Measurements from ENCODE around the gene CELSR1. TPM values are rescaled to one million over a fixed set of nuclear protein-coding genes. Genes with fewer than 3 reads are reported as not detected.
A peak's percentile ranks its signal among the peaks of the same experiment; 100 is the strongest.

Gene CELSR1
- total and polyA plus RNA-seq, 2 of the 13 experiments (the other 11 are each of a cell fraction or from before 2014, with no cell fraction given), result 0.78 to 1.8 TPM

DNA sequence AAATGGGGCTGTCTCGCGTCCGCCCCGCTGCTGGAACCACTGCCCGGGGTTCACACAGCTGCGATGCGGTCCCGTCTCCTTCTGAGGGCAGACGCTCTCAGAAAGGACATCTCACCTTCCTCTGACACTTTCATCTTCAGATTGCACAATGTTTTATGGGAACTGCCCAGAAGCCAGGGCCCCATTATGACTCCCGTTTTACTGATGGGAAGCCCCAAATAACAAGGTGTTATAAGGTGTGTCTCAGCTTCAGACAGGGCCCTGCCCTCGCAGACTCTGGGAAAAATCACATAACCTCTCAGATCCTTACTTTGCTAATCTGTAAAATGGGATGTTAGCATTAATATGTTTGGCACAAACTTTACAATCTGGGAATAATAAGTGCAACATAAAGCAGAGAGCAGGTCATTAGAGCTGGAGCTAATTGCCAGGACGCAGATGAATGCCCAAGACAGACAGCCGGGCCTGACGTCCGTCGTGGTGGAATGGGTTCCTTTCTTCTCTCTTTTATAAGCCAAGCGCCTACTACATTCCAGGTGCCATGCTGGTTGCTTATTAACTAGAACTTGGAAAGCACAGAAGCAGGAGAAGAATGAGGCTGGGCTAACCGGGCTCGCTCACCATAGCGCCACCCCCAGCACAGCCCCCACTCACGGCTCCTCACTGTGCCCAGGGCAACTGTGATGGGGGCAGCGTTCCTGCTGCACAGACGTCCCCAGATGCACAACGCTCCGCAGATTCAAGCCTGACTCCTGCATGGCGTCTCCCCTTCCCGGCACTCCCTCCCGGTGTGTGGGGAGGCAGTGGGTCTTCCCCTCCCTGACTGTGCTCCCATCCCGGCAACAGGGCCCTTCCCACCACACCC is 158.1 kb downstream of the CELSR1 start (continued):
- TF ChIP-seq CBX5 (CRISPR knock-in tag; IDR thresholded peaks at IDR 0.05; ENCODE audit: borderline replicate concordance) (no peak), TMF1 (CRISPR knock-in tag; IDR thresholded peaks at IDR 0.05; ENCODE audit: low read depth) (no peak), MED13 (CRISPR knock-in tag; IDR thresholded peaks at IDR 0.05) (0 out of 2 replicates have a peak, but pooled peaks have one; percentile 42), ZFP90 (CRISPR knock-in tag; IDR thresholded peaks at IDR 0.05; ENCODE audit: borderline replicate concordance) (no peak), ZNF569 (CRISPR knock-in tag; IDR thresholded peaks at IDR 0.05; ENCODE audit: borderline replicate concordance) (no peak), TEAD3 (CRISPR knock-in tag; optimal IDR thresholded peaks at IDR 0.05; ENCODE audit: borderline replicate concordance) (peak; percentile 92), KMT2A (CRISPR knock-in tag; IDR thresholded peaks at IDR 0.05) (no peak), SOX6 (IDR thresholded peaks at IDR 0.05) (no peak), SOX6 (CRISPR knock-in tag; IDR thresholded peaks at IDR 0.05) (peak; percentile 67), SSRP1 (CRISPR knock-in tag; IDR thresholded peaks at IDR 0.05) (0 out of 2 replicates have a peak, but pooled peaks have one; percentile 35), ADNP (CRISPR knock-in tag; IDR thresholded peaks at IDR 0.05) (peak; percentile 61; the same call in 1 of the 2 replicates), ARNT2 (CRISPR knock-in tag; IDR thresholded peaks at IDR 0.05; ENCODE audit: low read depth) (no peak), ZFX (CRISPR knock-in tag; IDR thresholded peaks at IDR 0.05; ENCODE audit: low read depth) (peak; percentile 29; the same call in 1 of the 2 replicates), RBFOX2 (IDR thresholded peaks at IDR 0.05; ENCODE audit: low read depth, low read length) (no peak; the same call in 1 of the 2 replicates), GATAD2A (CRISPR knock-in tag; IDR thresholded peaks at IDR 0.05) (peak; percentile 8; the same call in 1 of the 2 replicates), ZNF253 (CRISPR knock-in tag; IDR thresholded peaks at IDR 0.05; ENCODE audit: borderline replicate concordance) (no peak)
- TF ChIP-seq, protein P1, sequence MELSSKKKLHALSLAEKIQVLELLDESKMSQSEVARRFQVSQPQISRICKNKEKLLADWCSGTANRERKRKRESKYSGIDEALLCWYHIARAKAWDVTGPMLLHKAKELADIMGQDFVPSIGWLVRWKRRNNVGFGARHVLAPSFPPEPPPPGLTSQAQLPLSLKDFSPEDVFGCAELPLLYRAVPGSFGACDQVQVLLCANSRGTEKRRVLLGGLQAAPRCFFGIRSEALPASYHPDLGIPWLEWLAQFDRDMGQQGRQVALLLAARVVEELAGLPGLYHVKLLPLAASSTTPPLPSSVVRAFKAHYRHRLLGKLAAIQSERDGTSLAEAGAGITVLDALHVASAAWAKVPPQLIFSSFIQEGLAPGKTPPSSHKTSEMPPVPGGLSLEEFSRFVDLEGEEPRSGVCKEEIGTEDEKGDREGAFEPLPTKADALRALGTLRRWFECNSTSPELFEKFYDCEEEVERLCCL (CRISPR knock-in tag; IDR thresholded peaks at IDR 0.05; ENCODE audit: borderline replicate concordance), result no peak
- TF ChIP-seq, protein P2, sequence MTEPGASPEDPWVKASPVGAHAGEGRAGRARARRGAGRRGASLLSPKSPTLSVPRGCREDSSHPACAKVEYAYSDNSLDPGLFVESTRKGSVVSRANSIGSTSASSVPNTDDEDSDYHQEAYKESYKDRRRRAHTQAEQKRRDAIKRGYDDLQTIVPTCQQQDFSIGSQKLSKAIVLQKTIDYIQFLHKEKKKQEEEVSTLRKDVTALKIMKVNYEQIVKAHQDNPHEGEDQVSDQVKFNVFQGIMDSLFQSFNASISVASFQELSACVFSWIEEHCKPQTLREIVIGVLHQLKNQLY (CRISPR knock-in tag; IDR thresholded peaks at IDR 0.05), result no peak
- TF ChIP-seq, protein P3, sequence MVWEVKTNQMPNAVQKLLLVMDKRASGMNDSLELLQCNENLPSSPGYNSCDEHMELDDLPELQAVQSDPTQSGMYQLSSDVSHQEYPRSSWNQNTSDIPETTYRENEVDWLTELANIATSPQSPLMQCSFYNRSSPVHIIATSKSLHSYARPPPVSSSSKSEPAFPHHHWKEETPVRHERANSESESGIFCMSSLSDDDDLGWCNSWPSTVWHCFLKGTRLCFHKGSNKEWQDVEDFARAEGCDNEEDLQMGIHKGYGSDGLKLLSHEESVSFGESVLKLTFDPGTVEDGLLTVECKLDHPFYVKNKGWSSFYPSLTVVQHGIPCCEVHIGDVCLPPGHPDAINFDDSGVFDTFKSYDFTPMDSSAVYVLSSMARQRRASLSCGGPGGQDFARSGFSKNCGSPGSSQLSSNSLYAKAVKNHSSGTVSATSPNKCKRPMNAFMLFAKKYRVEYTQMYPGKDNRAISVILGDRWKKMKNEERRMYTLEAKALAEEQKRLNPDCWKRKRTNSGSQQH (CRISPR knock-in tag; IDR thresholded peaks at IDR 0.05; ENCODE audit: low read depth), result no peak
- TF ChIP-seq, protein P4, sequence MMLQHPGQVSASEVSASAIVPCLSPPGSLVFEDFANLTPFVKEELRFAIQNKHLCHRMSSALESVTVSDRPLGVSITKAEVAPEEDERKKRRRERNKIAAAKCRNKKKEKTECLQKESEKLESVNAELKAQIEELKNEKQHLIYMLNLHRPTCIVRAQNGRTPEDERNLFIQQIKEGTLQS (CRISPR knock-in tag; IDR thresholded peaks at IDR 0.05), result no peak
- TF ChIP-seq, protein P5, sequence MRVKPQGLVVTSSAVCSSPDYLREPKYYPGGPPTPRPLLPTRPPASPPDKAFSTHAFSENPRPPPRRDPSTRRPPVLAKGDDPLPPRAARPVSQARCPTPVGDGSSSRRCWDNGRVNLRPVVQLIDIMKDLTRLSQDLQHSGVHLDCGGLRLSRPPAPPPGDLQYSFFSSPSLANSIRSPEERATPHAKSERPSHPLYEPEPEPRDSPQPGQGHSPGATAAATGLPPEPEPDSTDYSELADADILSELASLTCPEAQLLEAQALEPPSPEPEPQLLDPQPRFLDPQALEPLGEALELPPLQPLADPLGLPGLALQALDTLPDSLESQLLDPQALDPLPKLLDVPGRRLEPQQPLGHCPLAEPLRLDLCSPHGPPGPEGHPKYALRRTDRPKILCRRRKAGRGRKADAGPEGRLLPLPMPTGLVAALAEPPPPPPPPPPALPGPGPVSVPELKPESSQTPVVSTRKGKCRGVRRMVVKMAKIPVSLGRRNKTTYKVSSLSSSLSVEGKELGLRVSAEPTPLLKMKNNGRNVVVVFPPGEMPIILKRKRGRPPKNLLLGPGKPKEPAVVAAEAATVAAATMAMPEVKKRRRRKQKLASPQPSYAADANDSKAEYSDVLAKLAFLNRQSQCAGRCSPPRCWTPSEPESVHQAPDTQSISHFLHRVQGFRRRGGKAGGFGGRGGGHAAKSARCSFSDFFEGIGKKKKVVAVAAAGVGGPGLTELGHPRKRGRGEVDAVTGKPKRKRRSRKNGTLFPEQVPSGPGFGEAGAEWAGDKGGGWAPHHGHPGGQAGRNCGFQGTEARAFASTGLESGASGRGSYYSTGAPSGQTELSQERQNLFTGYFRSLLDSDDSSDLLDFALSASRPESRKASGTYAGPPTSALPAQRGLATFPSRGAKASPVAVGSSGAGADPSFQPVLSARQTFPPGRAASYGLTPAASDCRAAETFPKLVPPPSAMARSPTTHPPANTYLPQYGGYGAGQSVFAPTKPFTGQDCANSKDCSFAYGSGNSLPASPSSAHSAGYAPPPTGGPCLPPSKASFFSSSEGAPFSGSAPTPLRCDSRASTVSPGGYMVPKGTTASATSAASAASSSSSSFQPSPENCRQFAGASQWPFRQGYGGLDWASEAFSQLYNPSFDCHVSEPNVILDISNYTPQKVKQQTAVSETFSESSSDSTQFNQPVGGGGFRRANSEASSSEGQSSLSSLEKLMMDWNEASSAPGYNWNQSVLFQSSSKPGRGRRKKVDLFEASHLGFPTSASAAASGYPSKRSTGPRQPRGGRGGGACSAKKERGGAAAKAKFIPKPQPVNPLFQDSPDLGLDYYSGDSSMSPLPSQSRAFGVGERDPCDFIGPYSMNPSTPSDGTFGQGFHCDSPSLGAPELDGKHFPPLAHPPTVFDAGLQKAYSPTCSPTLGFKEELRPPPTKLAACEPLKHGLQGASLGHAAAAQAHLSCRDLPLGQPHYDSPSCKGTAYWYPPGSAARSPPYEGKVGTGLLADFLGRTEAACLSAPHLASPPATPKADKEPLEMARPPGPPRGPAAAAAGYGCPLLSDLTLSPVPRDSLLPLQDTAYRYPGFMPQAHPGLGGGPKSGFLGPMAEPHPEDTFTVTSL (CRISPR knock-in tag; IDR thresholded peaks at IDR 0.05; ENCODE audit: borderline replicate concordance), result no peak
